HCT116 (cell line): ENCODE measurements around the gene HACE1. TPM values are rescaled to one million over a fixed set of nuclear protein-coding genes. Genes with fewer than 3 reads are reported as not detected.

Source experiments
- ATAC-seq: fragments of 200-7000 bp; cut with Tn5 transposase; 2 replicates; pipeline ENCODE4 v1.9.1; 2020; ENCODE audit warnings: mild to moderate bottlenecking, moderate library complexity
- BruUV-seq: library from RNA; stranded (reverse); fragments of 400-500 nt; replicated peaks from 2 replicates; lab custom pipeline; 2021; lab: Mats Ljungman, UMichigan
- CTCF ChIA-PET: fragments of 300-600 bp; sonication (Branson Sonifier 250); formaldehyde crosslinking; loops from one replicate; lab custom pipeline; 2021; ENCODE audit warnings: antibody characterized with exemption; lab: Charles Lee
- POLR2A ChIA-PET: fragments of 300-600, 350-600 bp; sonication (Branson Sonifier 250); formaldehyde crosslinking; loops from one replicate; lab custom pipeline; 2021; ENCODE audit warnings: antibody characterized with exemption; lab: Charles Lee
- RAD21 ChIA-PET, 2 experiments: fragments of 300-600 bp; sonication (Branson Sonifier 250); formaldehyde crosslinking; loops; one replicate each; lab custom pipeline; 2023; ENCODE audit warnings: low total read pairs in 2 of 2; ENCODE audit not compliant: uncharacterized antibody in 2 of 2, unreplicated experiment in 2 of 2, low non-redundant PET in 1 of 2; lab: Charles Lee
- DNase-seq: peaks from one replicate; pipeline ENCODE4 v3.0.0-alpha.2; 2010; ENCODE audit warnings: low read depth, low spot score
- H2AFZ ChIP-seq: fragments of 200-600 bp; shearing (Covaris generic), sonication (generic); 2 replicates; pipeline ENCODE4 v1.6.1; 2017; ENCODE audit warnings: low read depth, mixed run types, mixed read lengths, antibody characterized with exemption, low read length; ENCODE audit not compliant: poor library complexity, severe bottlenecking
- H3K27ac ChIP-seq: 2 replicates; pipeline ENCODE4 v1.5.1; 2012; ENCODE audit warnings: low read depth, low read length
- H3K27me3 ChIP-seq: fragments of 200-600 bp; sonication (generic); 2 replicates; pipeline ENCODE4 v1.6.1; 2016; ENCODE audit warnings: mixed run types, low read length, mixed read lengths; ENCODE audit not compliant: insufficient read depth
- H3K36me3 ChIP-seq, 2 experiments: fragments of 200-500 bp in 1 of 2; fragments of 200-600 bp in 1 of 2; sonication (Bioruptor generic) in 1 of 2; sonication (generic) in 1 of 2; 2 replicates each; pipeline versions ENCODE4 v1.5.1 to v1.6.1; 2014 to 2016; ENCODE audit warnings: low read length in 2 of 2, inconsistent platforms in 1 of 2, mixed read lengths in 1 of 2, mixed run types in 1 of 2; ENCODE audit not compliant: insufficient read depth in 2 of 2, control insufficient read depth in 1 of 2
- H3K4me1 ChIP-seq, 2 experiments: fragments of 200-600 bp in 1 of 2; sonication (generic) in 1 of 2; 2 replicates each; pipeline versions ENCODE4 v1.5.1 to v1.6.1; 2012 to 2017; ENCODE audit warnings: low read length in 2 of 2, inconsistent platforms in 1 of 2, mild to moderate bottlenecking in 1 of 2, mixed read lengths in 1 of 2, mixed run types in 1 of 2, moderate library complexity in 1 of 2; ENCODE audit not compliant: insufficient read depth in 2 of 2, control insufficient read depth in 1 of 2
- H3K4me2 ChIP-seq: fragments of 200-600 bp; sonication (generic); 2 replicates; pipeline ENCODE4 v1.6.1; 2017; ENCODE audit warnings: mixed run types, low read length, mixed read lengths
- H3K4me3 ChIP-seq, 2 experiments: fragments of 200-600 bp in 1 of 2; sonication (generic) in 1 of 2; replicated peaks in 1 of 2; 2 replicates each; pipeline ENCODE4 v1.5.1; 2011 to 2016; ENCODE audit warnings: low read length in 2 of 2, control low read depth in 1 of 2, low read depth in 1 of 2, mild to moderate bottlenecking in 1 of 2, mixed read lengths in 1 of 2, mixed run types in 1 of 2
- H3K79me2 ChIP-seq: fragments of 200-600 bp; sonication (generic); 2 replicates; pipeline ENCODE4 v1.6.1; 2017; ENCODE audit warnings: mild to moderate bottlenecking, mixed run types, low read length, moderate library complexity, mixed read lengths; ENCODE audit not compliant: insufficient read depth
- H3K9ac ChIP-seq: fragments of 200-600 bp; sonication (generic); 2 replicates; pipeline ENCODE4 v1.6.1; 2016; ENCODE audit warnings: low read length, mixed read lengths
- H3K9me2 ChIP-seq: fragments of 200-600 bp; sonication (generic), shearing (Covaris generic); 2 replicates; pipeline ENCODE4 v1.6.1; 2017; ENCODE audit warnings: mixed run types, mild to moderate bottlenecking, moderate library complexity; ENCODE audit not compliant: insufficient read depth
- H3K9me3 ChIP-seq, 2 experiments: fragments of 200-500 bp in 1 of 2; fragments of 200-600 bp in 1 of 2; sonication (Bioruptor generic) in 1 of 2; sonication (generic) in 1 of 2; 2 replicates each; pipeline ENCODE4 v1.6.1; 2014 to 2017; ENCODE audit warnings: low read length in 2 of 2, mixed read lengths in 2 of 2, inconsistent platforms in 1 of 2, low read depth in 1 of 2, mild to moderate bottlenecking in 1 of 2, mixed run types in 1 of 2, moderate library complexity in 1 of 2; ENCODE audit not compliant: control insufficient read depth in 1 of 2, insufficient read depth in 1 of 2
- H4K20me1 ChIP-seq: fragments of 200-600 bp; sonication (generic), shearing (Covaris generic); 2 replicates; pipeline ENCODE4 v1.6.1; 2017; ENCODE audit warnings: mixed run types, mild to moderate bottlenecking, moderate library complexity; ENCODE audit not compliant: insufficient read depth
- CEBPB ChIP-seq: IDR thresholded peaks from 2 replicates; pipeline ENCODE4 v1.6.1; 2012; ENCODE audit warnings: low read depth
- FOSL1 ChIP-seq: IDR thresholded peaks from 2 replicates; pipeline ENCODE4 v1.6.1; 2012; ENCODE audit warnings: low read depth
- SIN3A ChIP-seq: IDR thresholded peaks from 2 replicates; pipeline ENCODE4 v1.6.1; 2012; ENCODE audit warnings: low read depth
- ZFX ChIP-seq: fragments of 450-650 bp; IDR thresholded peaks from 2 replicates; pipeline ENCODE4 v1.6.1; 2017
- intact Hi-C: fragments of 100-400 bp; cut with micrococcal nuclease; formaldehyde crosslinking; loops from 2 replicates; pipeline ENCODE4 v1.10.0; 2022
- total RNA-seq: library from RNA; stranded (reverse); gene quantifications from one replicate; pipeline ENCODE4 v1.2.1, GENCODE V29; 2021; ENCODE audit not compliant: unreplicated experiment
- TF ChIP-seq, protein P1 (sequence below): IDR thresholded peaks from 2 replicates; pipeline ENCODE4 v1.6.1; 2012
- TF ChIP-seq, protein P2 (sequence below): IDR thresholded peaks from 2 replicates; pipeline ENCODE4 v1.6.1; 2012; ENCODE audit warnings: low read depth
- TF ChIP-seq, protein P3 (sequence below): IDR thresholded peaks from 2 replicates; pipeline ENCODE4 v1.6.1; 2011; ENCODE audit warnings: mild to moderate bottlenecking, low read length, moderate library complexity; ENCODE audit not compliant: insufficient replicate concordance; ENCODE audit errors: extremely low read depth

Gene HACE1
- total RNA-seq, 1 experiment from 2014 or later, result 10.9 TPM

DNA sequence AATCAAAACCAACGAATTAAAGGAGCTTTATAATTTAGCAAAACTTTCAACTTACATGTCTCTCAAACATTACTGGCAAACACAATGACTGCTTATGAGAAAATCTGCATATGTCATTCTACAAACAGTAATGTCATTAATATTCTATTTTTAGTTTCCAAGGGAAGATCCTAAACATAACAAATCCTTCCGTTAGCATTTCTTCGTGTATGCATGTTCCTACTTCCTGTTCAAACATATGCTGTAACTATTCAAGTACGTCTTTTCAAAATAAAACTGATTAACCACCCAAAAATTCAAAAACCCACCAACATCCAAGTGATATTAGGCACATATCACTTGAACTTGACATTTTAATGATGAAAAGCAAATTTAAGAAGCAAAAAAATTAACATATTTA is 131.3 kb downstream of the HACE1 start:
- H2AFZ ChIP-seq, result no peak overlapping the region
- H3K9me3 ChIP-seq, result no peaks in the 10 kb centered on the region
- H3K27me3 ChIP-seq, result no peaks in the 10 kb centered on the region
- TF ChIP-seq SIN3A (no peak), FOSL1 (no peak), ZFX (no peak), CEBPB (no peak)
- TF ChIP-seq, protein P1, sequence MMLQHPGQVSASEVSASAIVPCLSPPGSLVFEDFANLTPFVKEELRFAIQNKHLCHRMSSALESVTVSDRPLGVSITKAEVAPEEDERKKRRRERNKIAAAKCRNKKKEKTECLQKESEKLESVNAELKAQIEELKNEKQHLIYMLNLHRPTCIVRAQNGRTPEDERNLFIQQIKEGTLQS, result no peak
- TF ChIP-seq, protein P2, sequence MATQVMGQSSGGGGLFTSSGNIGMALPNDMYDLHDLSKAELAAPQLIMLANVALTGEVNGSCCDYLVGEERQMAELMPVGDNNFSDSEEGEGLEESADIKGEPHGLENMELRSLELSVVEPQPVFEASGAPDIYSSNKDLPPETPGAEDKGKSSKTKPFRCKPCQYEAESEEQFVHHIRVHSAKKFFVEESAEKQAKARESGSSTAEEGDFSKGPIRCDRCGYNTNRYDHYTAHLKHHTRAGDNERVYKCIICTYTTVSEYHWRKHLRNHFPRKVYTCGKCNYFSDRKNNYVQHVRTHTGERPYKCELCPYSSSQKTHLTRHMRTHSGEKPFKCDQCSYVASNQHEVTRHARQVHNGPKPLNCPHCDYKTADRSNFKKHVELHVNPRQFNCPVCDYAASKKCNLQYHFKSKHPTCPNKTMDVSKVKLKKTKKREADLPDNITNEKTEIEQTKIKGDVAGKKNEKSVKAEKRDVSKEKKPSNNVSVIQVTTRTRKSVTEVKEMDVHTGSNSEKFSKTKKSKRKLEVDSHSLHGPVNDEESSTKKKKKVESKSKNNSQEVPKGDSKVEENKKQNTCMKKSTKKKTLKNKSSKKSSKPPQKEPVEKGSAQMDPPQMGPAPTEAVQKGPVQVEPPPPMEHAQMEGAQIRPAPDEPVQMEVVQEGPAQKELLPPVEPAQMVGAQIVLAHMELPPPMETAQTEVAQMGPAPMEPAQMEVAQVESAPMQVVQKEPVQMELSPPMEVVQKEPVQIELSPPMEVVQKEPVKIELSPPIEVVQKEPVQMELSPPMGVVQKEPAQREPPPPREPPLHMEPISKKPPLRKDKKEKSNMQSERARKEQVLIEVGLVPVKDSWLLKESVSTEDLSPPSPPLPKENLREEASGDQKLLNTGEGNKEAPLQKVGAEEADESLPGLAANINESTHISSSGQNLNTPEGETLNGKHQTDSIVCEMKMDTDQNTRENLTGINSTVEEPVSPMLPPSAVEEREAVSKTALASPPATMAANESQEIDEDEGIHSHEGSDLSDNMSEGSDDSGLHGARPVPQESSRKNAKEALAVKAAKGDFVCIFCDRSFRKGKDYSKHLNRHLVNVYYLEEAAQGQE, result no peak
- TF ChIP-seq, protein P3, sequence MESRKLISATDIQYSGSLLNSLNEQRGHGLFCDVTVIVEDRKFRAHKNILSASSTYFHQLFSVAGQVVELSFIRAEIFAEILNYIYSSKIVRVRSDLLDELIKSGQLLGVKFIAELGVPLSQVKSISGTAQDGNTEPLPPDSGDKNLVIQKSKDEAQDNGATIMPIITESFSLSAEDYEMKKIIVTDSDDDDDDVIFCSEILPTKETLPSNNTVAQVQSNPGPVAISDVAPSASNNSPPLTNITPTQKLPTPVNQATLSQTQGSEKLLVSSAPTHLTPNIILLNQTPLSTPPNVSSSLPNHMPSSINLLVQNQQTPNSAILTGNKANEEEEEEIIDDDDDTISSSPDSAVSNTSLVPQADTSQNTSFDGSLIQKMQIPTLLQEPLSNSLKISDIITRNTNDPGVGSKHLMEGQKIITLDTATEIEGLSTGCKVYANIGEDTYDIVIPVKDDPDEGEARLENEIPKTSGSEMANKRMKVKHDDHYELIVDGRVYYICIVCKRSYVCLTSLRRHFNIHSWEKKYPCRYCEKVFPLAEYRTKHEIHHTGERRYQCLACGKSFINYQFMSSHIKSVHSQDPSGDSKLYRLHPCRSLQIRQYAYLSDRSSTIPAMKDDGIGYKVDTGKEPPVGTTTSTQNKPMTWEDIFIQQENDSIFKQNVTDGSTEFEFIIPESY, result no peak
- TF ChIP-seq, all 23 proteins: peak for 0
- POLR2A ChIA-PET, result no interaction called here
- RAD21 ChIA-PET, result interaction anchor here in 1 of 2 experiments (0.6 kb wide), 1 partner anchor 61 kb away, joined by 3 read pairs; no protein-coding TSS in a partner anchor
- Histone ChIP-seq H3K4me3 (no peak overlapping the region), H3K9ac (no peak overlapping the region), H3K4me2 (no peak overlapping the region), H3K79me2 (no peaks in the 10 kb centered on the region), H3K36me3 (no peaks in the 10 kb centered on the region), H3K4me1 (no peaks in the 10 kb centered on the region), H4K20me1 (no peaks in the 10 kb centered on the region), H3K9me2 (no peaks in the 10 kb centered on the region), H3K27ac (no peak overlapping the region)
- CTCF ChIA-PET, result no interaction called here
- DNase-seq (no peak), ATAC-seq (no peak)
- intact Hi-C loops, result no loop called here
- no TSS peak for BruUV-seq
